Measurements from ENCODE around the gene SLIT1. TPM values are rescaled to one million over a fixed set of nuclear protein-coding genes. Genes with fewer than 3 reads are reported as not detected.

SLIT1 gene
- total and polyA plus RNA-seq, 12 donors: 0.05 to 0.65 (median 0.15) TPM

- intact Hi-C loops (cut with DNase I): loop anchor here (10.0 kb wide), 1 partner anchor 263 kb away; no protein-coding TSS in a partner anchor
- TF ChIP-seq POLR2A (IDR thresholded peaks at IDR 0.05): no peak
- TF ChIP-seq CTCF (IDR thresholded peaks at IDR 0.05): no peak
- no peak for DNase-seq
- no peaks in the 10 kb centered on the region for H3K27me3 ChIP-seq
- H3K4me1 ChIP-seq (replicated peaks in 1 of 2): peaks cover 7 to 19% of the 10 kb centered on the region in 2 donors
- H3K27ac ChIP-seq: no peak overlapping the region
- H3K9me3 ChIP-seq (replicated peaks in 1 of 3): no peaks in the 10 kb centered on the region
- no peak overlapping the region for H3K4me3 ChIP-seq
- WGBS, 4 donors: 86 to 91% (median 88%) methylated on average over 2 of the region's 2 CpGs
- H3K36me3 ChIP-seq (replicated peaks in 1 of 2): no peaks in the 10 kb centered on the region
Measured at GRCh38 chr10:97028126-97028831, 157.5 kb downstream of the SLIT1 start.

- intact Hi-C loops (cut with DNase I): loop anchor here (10.0 kb wide), 1 partner anchor 261 kb away; no protein-coding TSS in a partner anchor
- DNase-seq: peak; percentile 49 to 85 (median 58)
Measured at GRCh38 chr10:97025613-97026242, 160.0 kb downstream of the SLIT1 start.

DNA sequence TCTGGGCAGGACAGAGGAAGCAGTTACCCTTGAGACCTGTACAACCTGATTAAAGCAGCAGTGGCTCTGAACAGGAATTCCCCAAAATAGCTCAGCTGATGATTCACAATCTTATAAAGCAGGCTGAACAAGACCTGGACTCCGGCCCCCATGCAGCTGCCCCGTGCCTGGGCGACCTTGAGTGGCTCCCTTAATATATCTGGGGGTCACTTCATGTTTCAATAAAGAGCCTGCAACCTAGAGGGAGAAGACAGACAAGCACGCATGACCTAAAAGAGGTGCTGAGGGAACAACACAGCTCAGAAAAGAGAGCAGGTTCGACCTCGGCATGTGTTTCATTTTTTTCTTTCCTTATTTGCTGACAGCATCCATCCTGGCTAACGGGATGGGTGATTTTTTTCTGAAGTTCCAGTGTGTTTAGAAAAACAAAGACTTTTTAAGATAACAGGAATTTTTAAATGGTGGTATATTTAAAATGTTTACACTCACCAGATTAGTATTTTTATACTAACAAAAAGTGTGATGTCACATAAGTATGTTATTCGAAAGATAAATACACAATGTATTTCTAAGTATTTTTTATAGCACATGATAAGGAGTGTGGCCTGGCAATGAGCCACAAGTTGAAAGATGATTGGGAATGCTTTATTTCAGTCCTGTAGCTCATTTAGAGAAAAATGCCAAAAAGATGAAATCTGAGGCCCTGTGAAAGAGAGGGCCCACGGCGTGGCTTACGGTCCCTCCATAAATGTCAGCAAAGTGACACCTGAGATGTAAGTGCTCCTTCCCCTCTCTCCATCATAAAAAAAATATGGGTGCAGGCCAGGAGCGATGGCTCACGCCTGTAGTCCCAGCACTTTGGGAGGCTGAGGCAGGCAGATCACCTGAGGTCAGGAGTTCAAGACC is 161.3 kb downstream of the SLIT1 start:
- Histone ChIP-seq H3K4me1 (replicated peaks in 1 of 2) (peaks cover 17 to 30% of the 10 kb centered on the region in 2 donors), H3K9me3 (replicated peaks in 1 of 3) (no peaks in the 10 kb centered on the region), H3K36me3 (replicated peaks in 1 of 2) (no peaks in the 10 kb centered on the region), H3K27ac (peak overlapping the region; percentile 49 to 88 (median 75)), H3K27me3 (no peaks in the 10 kb centered on the region), H3K4me3 (peak overlapping the region in 1 of 4 donors; percentile 13)
- TF ChIP-seq CTCF (IDR thresholded peaks at IDR 0.05) (no peak), POLR2A (IDR thresholded peaks at IDR 0.05) (peak in 1 of 2 donors; percentile 60)
- 32 to 37% (median 33%) methylated on average over 13 of the region's 13 CpGs for WGBS, 4 donors
- intact Hi-C loops (cut with DNase I): loop anchor here (10.0 kb wide), 1 partner anchor 260 kb away; no protein-coding TSS in a partner anchor
- DNase-seq: peak; percentile 61 to 85 (median 78)

More at GRCh38 chr10:97025613-97026242, 160.0 kb downstream of the SLIT1 start:
- Histone ChIP-seq H3K27me3 (no peaks in the 10 kb centered on the region), H3K4me3 (no peak overlapping the region), H3K27ac (no peak overlapping the region), H3K36me3 (replicated peaks in 1 of 2) (no peaks in the 10 kb centered on the region), H3K4me1 (replicated peaks in 1 of 2) (peaks cover 14 to 25% of the 10 kb centered on the region in 2 donors), H3K9me3 (replicated peaks in 1 of 3) (no peaks in the 10 kb centered on the region)
- TF ChIP-seq CTCF (IDR thresholded peaks at IDR 0.05): peak; percentile 30 to 74 (median 62)
- no peak for TF ChIP-seq POLR2A (IDR thresholded peaks at IDR 0.05)
- WGBS, 4 donors: 75 to 76% (median 76%) methylated on average over 9 of the region's 9 CpGs

All from adrenal gland (tissue), 12 donors.